OCI-LY1 (cell line): ENCODE measurements around the gene DAP.
A peak's percentile ranks its signal among the peaks of the same experiment; 100 is the strongest.

Experiments used
- H2AFZ ChIP-seq: fragments of 200-600 bp; sonication (generic), shearing (Covaris generic); 2 replicates; pipeline ENCODE4 v1.6.0; 2014; ENCODE audit warnings: antibody characterized with exemption, mild to moderate bottlenecking, low read length
- H3F3A ChIP-seq: fragments of 200-600 bp; sonication (generic), shearing (Covaris generic); 2 replicates; pipeline ENCODE4 v1.6.0; 2014; ENCODE audit warnings: mild to moderate bottlenecking, antibody characterized with exemption, low read length, moderate library complexity; ENCODE audit not compliant: insufficient read depth
- H3K27ac ChIP-seq: fragments of 200-600 bp; sonication (generic); 2 replicates; pipeline ENCODE4 v1.5.1; 2014; ENCODE audit warnings: low read length, mixed run types, mild to moderate bottlenecking, low read depth; ENCODE audit not compliant: poor library complexity, severe bottlenecking
- H3K27me3 ChIP-seq: fragments of 200-600 bp; sonication (generic); 2 replicates; pipeline ENCODE4 v1.6.0; 2014; ENCODE audit warnings: antibody characterized with exemption, mild to moderate bottlenecking, low read length, moderate library complexity; ENCODE audit not compliant: insufficient read depth
- H3K36me3 ChIP-seq: fragments of 200-600 bp; sonication (generic); 2 replicates; pipeline ENCODE4 v1.6.1; 2014; ENCODE audit warnings: mild to moderate bottlenecking, antibody characterized with exemption, low read length, moderate library complexity, mixed read lengths; ENCODE audit not compliant: insufficient read depth
- H3K4me1 ChIP-seq: fragments of 200-600 bp; sonication (generic); 2 replicates; pipeline ENCODE4 v1.5.1; 2014; ENCODE audit warnings: mild to moderate bottlenecking, low read length, moderate library complexity; ENCODE audit not compliant: insufficient read depth, severe bottlenecking
- H3K4me2 ChIP-seq: fragments of 200-600 bp; sonication (generic), shearing (Covaris generic); 2 replicates; pipeline ENCODE4 v1.6.1; 2014; ENCODE audit warnings: low read length
- H3K4me3 ChIP-seq: fragments of 200-600 bp; sonication (generic); 2 replicates; pipeline ENCODE4 v1.5.1; 2014; ENCODE audit warnings: low read length, low read depth, mild to moderate bottlenecking, mixed read lengths; ENCODE audit not compliant: poor library complexity, severe bottlenecking
- H3K79me2 ChIP-seq: fragments of 200-600 bp; shearing (Covaris generic); 2 replicates; pipeline ENCODE4 v1.6.1; 2016; ENCODE audit warnings: mixed run types, low read length, mixed read lengths; ENCODE audit not compliant: insufficient read depth
- H3K9ac ChIP-seq: fragments of 200-600 bp; sonication (generic), shearing (Covaris generic); 2 replicates; pipeline ENCODE4 v1.6.1; 2014; ENCODE audit warnings: mild to moderate bottlenecking, low read length, mixed read lengths
- H3K9me2 ChIP-seq: fragments of 200-600 bp; sonication (generic), shearing (Covaris generic); 2 replicates; pipeline ENCODE4 v1.6.1; 2014; ENCODE audit warnings: low read depth, mild to moderate bottlenecking, low read length, mixed read lengths
- H3K9me3 ChIP-seq: fragments of 200-600 bp; shearing (Covaris generic); 2 replicates; pipeline ENCODE4 v1.6.1; 2014; ENCODE audit warnings: low read length, mixed read lengths
- H4K20me1 ChIP-seq: fragments of 200-600 bp; sonication (generic), shearing (Covaris generic); 2 replicates; pipeline ENCODE4 v1.6.0; 2016; ENCODE audit warnings: mild to moderate bottlenecking, low read length; ENCODE audit not compliant: insufficient read depth
- CTCF ChIP-seq: fragments of 200-600 bp; sonication (generic), shearing (Covaris generic); IDR thresholded peaks from 2 replicates; pipeline ENCODE4 v1.5.1; 2017; ENCODE audit warnings: mild to moderate bottlenecking, antibody characterized with exemption, low read length, moderate library complexity, mixed read lengths
- EZH2 ChIP-seq: fragments of 200-600 bp; sonication (generic), shearing (Covaris generic); IDR thresholded peaks from 2 replicates; pipeline ENCODE4 v1.8.0; 2017; ENCODE audit warnings: borderline replicate concordance, mixed run types, mild to moderate bottlenecking, antibody characterized with exemption, low read length, moderate library complexity, mixed read lengths

DAP gene

DNA sequence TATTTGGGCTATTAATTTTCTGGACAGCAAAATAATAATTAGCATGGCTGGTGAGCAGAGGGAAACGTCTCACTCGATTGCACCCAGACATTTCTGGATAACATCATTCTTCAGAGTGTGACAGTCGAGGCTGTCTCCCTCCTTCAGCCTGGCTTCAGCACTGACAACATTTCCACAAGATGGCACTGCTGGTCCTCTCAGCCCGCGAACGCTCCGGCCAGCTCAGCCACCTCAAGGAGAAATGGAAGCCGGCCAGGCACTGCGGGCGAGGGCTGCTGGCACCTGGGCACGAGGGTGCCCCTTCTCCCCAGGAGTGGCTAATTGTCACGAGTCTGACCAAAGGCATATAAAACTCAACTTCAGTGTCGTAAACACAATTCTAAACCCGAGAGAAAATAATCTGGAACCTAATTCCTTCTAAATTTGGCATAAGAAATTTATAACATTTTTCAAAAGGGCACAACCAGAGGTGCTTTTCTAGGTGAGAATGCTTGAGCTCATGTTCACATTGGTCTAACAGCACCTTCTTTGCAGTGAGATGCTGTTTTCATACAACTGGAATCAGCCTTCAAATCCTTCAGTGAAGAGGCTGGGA, 65.9 kb downstream of the DAP start:
- no peak overlapping the region for H3K9ac ChIP-seq

DNA sequence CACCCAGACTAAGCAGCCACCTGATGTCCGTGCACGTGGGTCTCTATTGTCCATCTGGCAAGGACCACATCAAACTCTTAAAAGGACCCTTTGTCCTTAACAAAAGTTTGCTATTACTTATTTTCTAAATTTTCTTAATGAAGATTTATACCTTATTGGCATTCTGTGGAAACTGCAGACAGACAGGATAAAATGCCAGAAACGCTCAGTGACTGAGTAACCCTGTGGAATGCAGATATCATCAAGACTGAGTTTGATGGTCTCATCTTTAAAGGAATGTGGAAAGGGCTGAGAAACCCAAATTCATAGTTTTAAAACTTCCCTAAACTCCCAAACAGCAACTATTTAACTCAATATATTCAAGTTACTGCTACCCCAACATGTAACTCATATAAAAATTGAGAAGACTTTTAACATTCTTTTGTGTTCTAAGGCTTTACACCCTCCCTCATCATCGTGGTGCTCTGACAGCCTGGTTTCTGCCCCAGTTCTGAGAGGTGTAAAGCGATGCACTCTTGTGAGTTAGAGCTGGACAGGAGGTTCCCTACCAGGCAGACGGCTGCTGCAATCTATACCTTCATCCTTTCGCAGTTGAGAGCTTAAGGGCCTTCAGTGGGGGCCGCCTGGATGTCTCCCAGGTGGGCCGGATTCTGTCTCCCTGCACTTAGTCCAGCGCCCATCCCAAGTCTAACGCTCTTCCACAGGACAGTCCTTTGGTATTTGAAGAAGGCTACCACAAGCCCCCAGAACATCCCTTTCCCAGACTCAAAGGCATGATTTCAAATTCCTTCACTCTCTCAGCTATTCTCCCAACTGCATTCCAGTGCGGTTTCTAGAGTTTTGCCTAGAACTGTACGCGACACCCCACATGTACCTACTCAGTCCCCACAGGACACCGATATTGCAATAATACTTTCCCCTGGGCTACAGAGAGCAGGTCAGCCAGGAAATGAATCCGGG, 68.9 kb downstream of the DAP start:
- no peak for TF ChIP-seq EZH2
- TF ChIP-seq CTCF: no peak
- H3F3A ChIP-seq: no peaks in the 10 kb centered on the region
- no peaks in the 10 kb centered on the region for H3K9me3 ChIP-seq
- no peak overlapping the region for H3K9ac ChIP-seq
- no peaks in the 10 kb centered on the region for H3K36me3 ChIP-seq
- no peaks in the 10 kb centered on the region for H3K27me3 ChIP-seq
- H4K20me1 ChIP-seq: no peaks in the 10 kb centered on the region
- no peaks in the 10 kb centered on the region for H3K79me2 ChIP-seq
- no peaks in the 10 kb centered on the region for H3K9me2 ChIP-seq
- H3K27ac ChIP-seq: no peak overlapping the region
- H3K4me1 ChIP-seq: peaks cover 13% of the 10 kb centered on the region
- H3K4me3 ChIP-seq: no peak overlapping the region
- H2AFZ ChIP-seq: no peak overlapping the region
- H3K4me2 ChIP-seq: no peak overlapping the region

More for the DNA sequence above, 65.9 kb downstream of the DAP start:
- Histone ChIP-seq H4K20me1 (no peaks in the 10 kb centered on the region), H3K27me3 (no peaks in the 10 kb centered on the region), H3K36me3 (no peaks in the 10 kb centered on the region), H3F3A (no peaks in the 10 kb centered on the region), H3K27ac (peak overlapping the region; percentile 12), H3K9me3 (no peaks in the 10 kb centered on the region), H3K4me1 (peaks cover 35% of the 10 kb centered on the region), H2AFZ (no peak overlapping the region), H3K4me3 (no peak overlapping the region), H3K4me2 (no peak overlapping the region), H3K79me2 (no peaks in the 10 kb centered on the region), H3K9me2 (no peaks in the 10 kb centered on the region)
- TF ChIP-seq EZH2: no peak
- TF ChIP-seq CTCF: peak; percentile 84

- no peaks in the 10 kb centered on the region for H3F3A ChIP-seq
- H2AFZ ChIP-seq: no peak overlapping the region
- H4K20me1 ChIP-seq: no peaks in the 10 kb centered on the region
- H3K27ac ChIP-seq: no peak overlapping the region
- TF ChIP-seq EZH2 (no peak), CTCF (no peak)
- H3K4me3 ChIP-seq: no peak overlapping the region
- no peaks in the 10 kb centered on the region for H3K36me3 ChIP-seq
- no peak overlapping the region for H3K4me2 ChIP-seq
- H3K9me3 ChIP-seq: no peaks in the 10 kb centered on the region
- H3K9me2 ChIP-seq: no peaks in the 10 kb centered on the region
- no peak overlapping the region for H3K9ac ChIP-seq
- H3K4me1 ChIP-seq: peaks cover 8% of the 10 kb centered on the region
- no peaks in the 10 kb centered on the region for H3K27me3 ChIP-seq
- no peaks in the 10 kb centered on the region for H3K79me2 ChIP-seq
These were observed 70.3 kb downstream of the DAP start for GRCh38 chr5:10690460-10691440.
